Hepatocyte (in vitro differentiated cells): ENCODE data around the gene GIMAP5.

Source experiments
- EZH2 ChIP-seq: fragments of 200-600 bp; sonication (generic); IDR thresholded peaks from 2 replicates; pipeline ENCODE4 v1.6.1; 2016; ENCODE audit warnings: antibody characterized with exemption, mild to moderate bottlenecking, borderline replicate concordance
- TF ChIP-seq, protein P1 (sequence below): fragments of 200-600 bp; sonication (generic); IDR thresholded peaks from 2 replicates; pipeline ENCODE4 v1.5.1; 2016; ENCODE audit warnings: antibody characterized with exemption, mild to moderate bottlenecking; ENCODE audit not compliant: poor library complexity

DNA sequence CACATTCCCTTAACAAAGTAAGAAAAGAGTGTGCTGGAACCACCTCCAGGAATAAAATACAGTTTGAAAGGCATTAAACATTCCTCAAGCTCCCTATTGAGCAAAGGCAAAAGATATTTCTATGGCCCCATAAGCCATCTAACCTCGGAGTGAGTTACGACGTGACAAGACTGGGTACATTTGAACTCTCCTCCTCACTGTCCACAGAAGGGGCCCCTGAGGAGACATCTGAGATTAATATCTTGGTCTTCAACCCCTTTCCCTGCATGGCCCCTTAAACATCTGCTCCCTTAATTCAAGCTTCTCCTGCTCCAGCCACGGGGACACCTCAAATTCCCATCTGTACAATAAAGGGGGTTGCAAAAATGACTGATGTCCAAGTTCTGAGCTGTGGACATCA, 20.3 kb upstream of the GIMAP5 start:
- TF ChIP-seq, protein P1, sequence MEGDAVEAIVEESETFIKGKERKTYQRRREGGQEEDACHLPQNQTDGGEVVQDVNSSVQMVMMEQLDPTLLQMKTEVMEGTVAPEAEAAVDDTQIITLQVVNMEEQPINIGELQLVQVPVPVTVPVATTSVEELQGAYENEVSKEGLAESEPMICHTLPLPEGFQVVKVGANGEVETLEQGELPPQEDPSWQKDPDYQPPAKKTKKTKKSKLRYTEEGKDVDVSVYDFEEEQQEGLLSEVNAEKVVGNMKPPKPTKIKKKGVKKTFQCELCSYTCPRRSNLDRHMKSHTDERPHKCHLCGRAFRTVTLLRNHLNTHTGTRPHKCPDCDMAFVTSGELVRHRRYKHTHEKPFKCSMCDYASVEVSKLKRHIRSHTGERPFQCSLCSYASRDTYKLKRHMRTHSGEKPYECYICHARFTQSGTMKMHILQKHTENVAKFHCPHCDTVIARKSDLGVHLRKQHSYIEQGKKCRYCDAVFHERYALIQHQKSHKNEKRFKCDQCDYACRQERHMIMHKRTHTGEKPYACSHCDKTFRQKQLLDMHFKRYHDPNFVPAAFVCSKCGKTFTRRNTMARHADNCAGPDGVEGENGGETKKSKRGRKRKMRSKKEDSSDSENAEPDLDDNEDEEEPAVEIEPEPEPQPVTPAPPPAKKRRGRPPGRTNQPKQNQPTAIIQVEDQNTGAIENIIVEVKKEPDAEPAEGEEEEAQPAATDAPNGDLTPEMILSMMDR = no peak
- no peak for TF ChIP-seq EZH2
